ENCODE data around the gene TUBGCP4.

TUBGCP4 gene

DNA sequence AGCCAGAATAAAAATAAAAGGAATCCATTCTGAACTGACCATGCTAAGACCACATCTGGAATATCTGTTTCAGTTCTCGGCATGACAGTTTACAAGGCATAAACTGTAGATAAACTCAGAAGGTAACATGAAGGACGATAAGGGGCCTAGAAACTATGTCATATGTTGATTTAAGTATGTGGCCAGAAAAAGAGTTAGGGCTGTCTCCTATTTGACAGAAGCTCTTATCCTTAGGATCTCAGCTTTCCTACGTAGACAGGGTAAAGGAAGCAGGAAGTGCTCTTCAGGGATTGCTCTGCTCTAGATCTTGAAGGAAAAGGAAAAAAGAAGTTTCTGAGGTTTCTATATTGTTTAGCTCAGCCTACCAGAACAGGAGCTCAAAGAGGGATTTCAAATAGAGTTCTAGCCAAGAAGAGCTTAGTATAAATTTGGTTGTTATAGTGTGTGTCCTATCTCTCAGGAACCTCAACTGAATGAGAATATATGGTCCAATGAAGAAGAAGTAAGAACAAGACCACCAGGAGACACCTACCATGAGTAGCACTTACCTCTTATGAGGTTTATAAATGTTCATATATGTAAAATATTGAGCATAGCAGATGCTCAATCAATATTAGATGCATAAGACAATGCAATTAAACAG lies 62.9 kb downstream of the TUBGCP4 start:
- TF ChIP-seq, protein P1, sequence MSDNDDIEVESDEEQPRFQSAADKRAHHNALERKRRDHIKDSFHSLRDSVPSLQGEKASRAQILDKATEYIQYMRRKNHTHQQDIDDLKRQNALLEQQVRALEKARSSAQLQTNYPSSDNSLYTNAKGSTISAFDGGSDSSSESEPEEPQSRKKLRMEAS (IDR thresholded peaks at IDR 0.05; ENCODE audit: low read depth, low read length): no peak
- no peak for TF ChIP-seq POLR2A (IDR thresholded peaks at IDR 0.05; ENCODE audit: extremely low read depth, insufficient read length)
- TF ChIP-seq, protein P2, sequence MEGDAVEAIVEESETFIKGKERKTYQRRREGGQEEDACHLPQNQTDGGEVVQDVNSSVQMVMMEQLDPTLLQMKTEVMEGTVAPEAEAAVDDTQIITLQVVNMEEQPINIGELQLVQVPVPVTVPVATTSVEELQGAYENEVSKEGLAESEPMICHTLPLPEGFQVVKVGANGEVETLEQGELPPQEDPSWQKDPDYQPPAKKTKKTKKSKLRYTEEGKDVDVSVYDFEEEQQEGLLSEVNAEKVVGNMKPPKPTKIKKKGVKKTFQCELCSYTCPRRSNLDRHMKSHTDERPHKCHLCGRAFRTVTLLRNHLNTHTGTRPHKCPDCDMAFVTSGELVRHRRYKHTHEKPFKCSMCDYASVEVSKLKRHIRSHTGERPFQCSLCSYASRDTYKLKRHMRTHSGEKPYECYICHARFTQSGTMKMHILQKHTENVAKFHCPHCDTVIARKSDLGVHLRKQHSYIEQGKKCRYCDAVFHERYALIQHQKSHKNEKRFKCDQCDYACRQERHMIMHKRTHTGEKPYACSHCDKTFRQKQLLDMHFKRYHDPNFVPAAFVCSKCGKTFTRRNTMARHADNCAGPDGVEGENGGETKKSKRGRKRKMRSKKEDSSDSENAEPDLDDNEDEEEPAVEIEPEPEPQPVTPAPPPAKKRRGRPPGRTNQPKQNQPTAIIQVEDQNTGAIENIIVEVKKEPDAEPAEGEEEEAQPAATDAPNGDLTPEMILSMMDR (IDR thresholded peaks at IDR 0.05; ENCODE audit: low read depth, low read length): no peak
- TF ChIP-seq MYC (IDR thresholded peaks at IDR 0.05; ENCODE audit: low read depth, low read length): no peak
- no peak for DNase-seq (ENCODE audit: low read depth)
- H3K4me3 ChIP-seq (ENCODE audit: low read depth, low read length): no peak overlapping the region

DNA sequence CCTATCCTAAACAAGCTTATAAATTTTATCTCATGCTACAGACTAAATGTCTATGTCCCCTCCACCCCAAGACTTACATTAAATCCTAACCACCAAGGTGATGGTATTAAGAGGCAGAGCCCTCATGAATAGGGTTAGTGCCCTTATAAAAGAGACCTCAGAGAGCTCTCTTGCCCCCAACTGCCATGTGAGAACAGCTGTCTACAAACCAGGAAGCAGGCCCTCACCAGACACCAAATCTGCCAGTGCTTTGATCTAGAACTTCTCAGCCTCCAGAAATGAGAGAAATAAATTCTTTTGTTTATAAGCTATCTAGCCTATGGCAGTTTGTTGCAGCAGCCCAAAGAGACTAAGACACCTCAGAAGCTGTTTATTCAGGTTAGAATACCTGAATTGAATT lies 63.5 kb downstream of the TUBGCP4 start:
- no peak overlapping the region for H3K4me3 ChIP-seq (ENCODE audit: low read depth, low read length)
- TF ChIP-seq, protein P2 (IDR thresholded peaks at IDR 0.05; ENCODE audit: low read depth, low read length): no peak
- no peak for TF ChIP-seq MYC (IDR thresholded peaks at IDR 0.05; ENCODE audit: low read depth, low read length)
- TF ChIP-seq, protein P1 (IDR thresholded peaks at IDR 0.05; ENCODE audit: low read depth, low read length): no peak
- TF ChIP-seq POLR2A (IDR thresholded peaks at IDR 0.05; ENCODE audit: extremely low read depth, insufficient read length): no peak
- no peak for DNase-seq (ENCODE audit: low read depth)

DNA sequence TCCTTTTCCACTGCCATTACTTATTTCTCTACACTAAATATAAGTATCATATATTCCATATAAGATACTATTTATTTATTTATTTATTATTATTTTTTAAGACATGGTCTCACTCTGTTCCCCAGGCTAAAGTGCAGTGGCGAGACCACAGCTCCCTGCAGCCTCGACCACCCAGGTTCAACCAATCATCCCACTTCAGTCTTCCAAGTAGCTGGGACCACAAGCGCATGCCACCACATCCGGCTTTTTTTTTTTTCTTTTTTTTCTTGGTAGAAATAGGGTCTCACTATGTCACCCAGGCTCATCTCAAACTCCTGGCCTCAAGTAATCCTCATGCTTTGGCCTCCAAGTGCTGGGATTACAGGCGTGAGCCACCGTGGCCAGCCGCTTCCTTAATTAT lies 65.5 kb downstream of the TUBGCP4 start:
- no peak for DNase-seq (ENCODE audit: low read depth)
- TF ChIP-seq MYC (IDR thresholded peaks at IDR 0.05; ENCODE audit: low read depth, low read length) (no peak), POLR2A (IDR thresholded peaks at IDR 0.05; ENCODE audit: extremely low read depth, insufficient read length) (no peak)
- TF ChIP-seq, protein P2 (IDR thresholded peaks at IDR 0.05; ENCODE audit: low read depth, low read length): no peak
- TF ChIP-seq, protein P1 (IDR thresholded peaks at IDR 0.05; ENCODE audit: low read depth, low read length): no peak
- no peak overlapping the region for H3K4me3 ChIP-seq (ENCODE audit: low read depth, low read length)

DNA sequence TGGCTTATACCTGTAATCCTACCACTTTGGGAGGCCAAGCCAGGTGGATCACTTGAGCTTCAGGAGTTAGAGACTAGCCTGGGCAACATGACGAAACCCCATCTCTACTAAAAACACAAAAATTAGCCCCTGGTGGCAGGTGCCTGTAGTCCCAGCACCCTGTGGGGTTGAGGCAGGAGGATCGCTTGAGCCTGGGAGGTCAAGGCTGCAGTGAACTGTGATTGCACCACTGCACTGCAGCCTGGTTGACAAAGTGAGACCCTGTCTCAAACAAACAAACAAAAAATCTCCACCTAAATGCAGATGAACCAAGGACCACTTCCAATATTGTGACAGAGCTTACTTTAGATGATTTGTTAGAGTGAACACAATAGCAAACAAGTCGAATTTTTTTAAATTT lies 68.4 kb downstream of the TUBGCP4 start:
- TF ChIP-seq, protein P1 (IDR thresholded peaks at IDR 0.05; ENCODE audit: low read depth, low read length): no peak
- TF ChIP-seq, protein P2 (IDR thresholded peaks at IDR 0.05; ENCODE audit: low read depth, low read length): no peak
- TF ChIP-seq MYC (IDR thresholded peaks at IDR 0.05; ENCODE audit: low read depth, low read length) (no peak), POLR2A (IDR thresholded peaks at IDR 0.05; ENCODE audit: extremely low read depth, insufficient read length) (no peak)
- DNase-seq (ENCODE audit: low read depth): no peak
- no peak overlapping the region for H3K4me3 ChIP-seq (ENCODE audit: low read depth, low read length)

DNA sequence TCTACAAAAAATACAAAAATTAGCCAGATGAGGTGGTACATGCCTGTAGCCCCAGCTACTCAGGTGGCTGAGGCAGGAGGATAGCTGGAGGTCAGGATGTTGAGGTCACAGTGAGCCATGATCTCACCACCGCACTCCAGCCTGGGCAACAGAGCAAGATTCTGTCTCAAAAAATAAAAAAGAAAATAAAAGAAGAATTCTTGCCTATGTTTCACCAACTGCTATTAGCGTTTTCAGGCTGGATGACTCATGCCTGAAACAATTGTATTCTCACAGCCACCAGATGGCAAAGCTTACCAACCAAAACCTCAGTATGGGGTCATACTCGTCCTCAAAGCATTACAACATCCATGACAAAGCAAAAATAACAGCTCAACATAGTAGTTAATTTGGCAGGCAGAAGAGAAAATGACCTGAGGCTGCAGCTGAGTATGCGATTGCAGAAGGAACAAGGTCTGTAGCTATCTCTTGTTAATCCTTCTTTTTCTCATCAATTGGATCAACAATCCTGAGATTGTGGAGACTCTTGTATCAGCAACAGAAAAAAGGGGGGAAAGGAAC lies 69.9 kb downstream of the TUBGCP4 start:
- TF ChIP-seq, protein P2 (IDR thresholded peaks at IDR 0.05; ENCODE audit: low read depth, low read length): peak; percentile 12
- TF ChIP-seq, protein P1 (IDR thresholded peaks at IDR 0.05; ENCODE audit: low read depth, low read length): peak; percentile 71
- TF ChIP-seq MYC (IDR thresholded peaks at IDR 0.05; ENCODE audit: low read depth, low read length) (peak; percentile 75), POLR2A (IDR thresholded peaks at IDR 0.05; ENCODE audit: extremely low read depth, insufficient read length) (no peak)
- no peak overlapping the region for H3K4me3 ChIP-seq (ENCODE audit: low read depth, low read length)
- peak; percentile 94 for DNase-seq (ENCODE audit: low read depth)

All from NB4 (cell line).